ENCODE measurements around the gene KCNMA1. TPM values are rescaled to one million over a fixed set of nuclear protein-coding genes. Genes with fewer than 3 reads are reported as not detected.

Gene KCNMA1
- total and polyA plus RNA-seq, 2 donors (not counting 1 experiment from before 2014, with no cell fraction given): 0.82 to 3.1 TPM

GRCh38 chr10:77315496-77316129 lies 322.0 kb downstream of the KCNMA1 start:
- H3K27me3 ChIP-seq (replicated peaks in 1 of 4; ENCODE audit: control extremely low read depth in 1 of 4, control insufficient read depth in 3 of 4, insufficient read depth in 4 of 4, low read length in 3 of 4): no peaks in the 10 kb centered on the region
- H3K9me3 ChIP-seq (ENCODE audit: control extremely low read depth in 1 of 3, control insufficient read depth in 2 of 3, insufficient read depth in 1 of 3, low read length in 2 of 3): no peaks in the 10 kb centered on the region
- intact Hi-C loops (cut with micrococcal nuclease): no loop called here
- no CpG with 5 or more reads among the region's 1 CpG for WGBS (ENCODE audit: insufficient coverage)
- no peak overlapping the region for H3K27ac ChIP-seq (ENCODE audit: low read length in 2 of 2)
- H3K79me2 ChIP-seq (ENCODE audit: control insufficient read depth, insufficient read depth, low read length): no peaks in the 10 kb centered on the region
- Mint-ChIP-seq H3K27me3 (peaks cover 3% of the 10 kb centered on the region), H3K9me3 (ENCODE audit: insufficient read depth) (no peaks in the 10 kb centered on the region), H3K4me3 (no peak overlapping the region), H3K27ac (no peak overlapping the region), H3K4me1 (no peaks in the 10 kb centered on the region)
- ChIA-PET POLR2A (no interaction called here), CTCF (no interaction called here)
- DNase-seq (no peak), ATAC-seq (ENCODE audit: low read depth) (no peak)
- H4K20me1 ChIP-seq (ENCODE audit: control insufficient read depth, insufficient read depth, low read length, poor library complexity, severe bottlenecking): no peaks in the 10 kb centered on the region
- H2AFZ ChIP-seq (ENCODE audit: insufficient read depth, low read depth, low read length, poor library complexity, severe bottlenecking): no peak overlapping the region
- no peak for TF ChIP-seq EZH2 (IDR thresholded peaks at IDR 0.05; ENCODE audit: borderline replicate concordance, insufficient read depth, low read depth, low read length, poor library complexity, severe bottlenecking)
- TF ChIP-seq, protein P1, sequence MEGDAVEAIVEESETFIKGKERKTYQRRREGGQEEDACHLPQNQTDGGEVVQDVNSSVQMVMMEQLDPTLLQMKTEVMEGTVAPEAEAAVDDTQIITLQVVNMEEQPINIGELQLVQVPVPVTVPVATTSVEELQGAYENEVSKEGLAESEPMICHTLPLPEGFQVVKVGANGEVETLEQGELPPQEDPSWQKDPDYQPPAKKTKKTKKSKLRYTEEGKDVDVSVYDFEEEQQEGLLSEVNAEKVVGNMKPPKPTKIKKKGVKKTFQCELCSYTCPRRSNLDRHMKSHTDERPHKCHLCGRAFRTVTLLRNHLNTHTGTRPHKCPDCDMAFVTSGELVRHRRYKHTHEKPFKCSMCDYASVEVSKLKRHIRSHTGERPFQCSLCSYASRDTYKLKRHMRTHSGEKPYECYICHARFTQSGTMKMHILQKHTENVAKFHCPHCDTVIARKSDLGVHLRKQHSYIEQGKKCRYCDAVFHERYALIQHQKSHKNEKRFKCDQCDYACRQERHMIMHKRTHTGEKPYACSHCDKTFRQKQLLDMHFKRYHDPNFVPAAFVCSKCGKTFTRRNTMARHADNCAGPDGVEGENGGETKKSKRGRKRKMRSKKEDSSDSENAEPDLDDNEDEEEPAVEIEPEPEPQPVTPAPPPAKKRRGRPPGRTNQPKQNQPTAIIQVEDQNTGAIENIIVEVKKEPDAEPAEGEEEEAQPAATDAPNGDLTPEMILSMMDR (IDR thresholded peaks at IDR 0.05): no peak
- no peak overlapping the region for H3K4me2 ChIP-seq (replicated peaks; ENCODE audit: low read depth, low read length, poor library complexity, severe bottlenecking)
- no peak overlapping the region for H3K4me3 ChIP-seq (ENCODE audit: control extremely low read depth in 1 of 5, extremely low read depth in 1 of 5, insufficient read depth in 1 of 5, low read depth in 2 of 5, low read length in 4 of 5)
- no peaks in the 10 kb centered on the region for H3K4me1 ChIP-seq (ENCODE audit: control insufficient read depth in 2 of 2, insufficient read depth in 2 of 2, low read length in 2 of 2)
- H3K9ac ChIP-seq (ENCODE audit: low read length): no peak overlapping the region
- no peaks in the 10 kb centered on the region for H3K36me3 ChIP-seq (replicated peaks in 1 of 2; ENCODE audit: control extremely low read depth in 1 of 2, control insufficient read depth in 1 of 2, extremely low read depth in 1 of 2, insufficient read depth in 2 of 2, low read length in 1 of 2)

GRCh38 chr10:77313066-77313750 lies 324.4 kb downstream of the KCNMA1 start:
- POLR2A ChIA-PET: no interaction called here
- peaks cover 0 to 6% (median 0%) of the 10 kb centered on the region in 4 experiments for H3K27me3 ChIP-seq (replicated peaks in 1 of 4; ENCODE audit: control extremely low read depth in 1 of 4, control insufficient read depth in 3 of 4, insufficient read depth in 4 of 4, low read length in 3 of 4)

More at GRCh38 chr10:77313066-77313750, 324.4 kb downstream of the KCNMA1 start:
- TF ChIP-seq EZH2 (IDR thresholded peaks at IDR 0.05; ENCODE audit: borderline replicate concordance, insufficient read depth, low read depth, low read length, poor library complexity, severe bottlenecking): no peak
- TF ChIP-seq, protein P1 (IDR thresholded peaks at IDR 0.05): no peak
- no peaks in the 10 kb centered on the region for H3K79me2 ChIP-seq (ENCODE audit: control insufficient read depth, insufficient read depth, low read length)
- CTCF ChIA-PET: no interaction called here
- WGBS (ENCODE audit: insufficient coverage): 83% methylated on average over 10 of the region's 13 CpGs
- no peak for DNase-seq
- H3K4me3 ChIP-seq (ENCODE audit: control extremely low read depth in 1 of 5, extremely low read depth in 1 of 5, insufficient read depth in 1 of 5, low read depth in 2 of 5, low read length in 4 of 5): no peak overlapping the region
- H3K36me3 ChIP-seq (replicated peaks in 1 of 2; ENCODE audit: control extremely low read depth in 1 of 2, control insufficient read depth in 1 of 2, extremely low read depth in 1 of 2, insufficient read depth in 2 of 2, low read length in 1 of 2): no peaks in the 10 kb centered on the region
- no peaks in the 10 kb centered on the region for H3K9me3 ChIP-seq (ENCODE audit: control extremely low read depth in 1 of 3, control insufficient read depth in 2 of 3, insufficient read depth in 1 of 3, low read length in 2 of 3)
- Mint-ChIP-seq H3K4me3 (no peak overlapping the region), H3K27me3 (peaks cover 3% of the 10 kb centered on the region), H3K4me1 (no peaks in the 10 kb centered on the region), H3K27ac (no peak overlapping the region), H3K9me3 (ENCODE audit: insufficient read depth) (no peaks in the 10 kb centered on the region)
- H3K4me1 ChIP-seq (ENCODE audit: control insufficient read depth in 2 of 2, insufficient read depth in 2 of 2, low read length in 2 of 2): no peaks in the 10 kb centered on the region
- no peaks in the 10 kb centered on the region for H4K20me1 ChIP-seq (ENCODE audit: control insufficient read depth, insufficient read depth, low read length, poor library complexity, severe bottlenecking)
- no peak overlapping the region for H2AFZ ChIP-seq (ENCODE audit: insufficient read depth, low read depth, low read length, poor library complexity, severe bottlenecking)
- no peak for ATAC-seq (ENCODE audit: low read depth)
- no peak overlapping the region for H3K27ac ChIP-seq (ENCODE audit: low read length in 2 of 2)
- H3K9ac ChIP-seq (ENCODE audit: low read length): no peak overlapping the region
- intact Hi-C loops (cut with micrococcal nuclease): no loop called here
- H3K4me2 ChIP-seq (replicated peaks; ENCODE audit: low read depth, low read length, poor library complexity, severe bottlenecking): no peak overlapping the region

All from B cell (primary cell).